ENCODE data around the gene RASA3. TPM values are rescaled to one million over a fixed set of nuclear protein-coding genes. Genes with fewer than 3 reads are reported as not detected.
"Not testable (repeated sequence)": the region's sequence is repeated elsewhere in the genome, so short reads cannot be mapped to it uniquely, and the experiment has no call there.

RASA3 gene
- total and polyA plus RNA-seq, 9 of the 15 experiments (the other 6 are each of a cell fraction or from before 2014, with no cell fraction given), result 0.72 to 25.3 (median 14.4) TPM

GRCh38 chr13:114099191-114099590 is 33.2 kb downstream of the RASA3 start (continued):
- peak; percentile 51; the same call in 1 of the 2 replicates for TF ChIP-seq MGA (IDR thresholded peaks at IDR 0.05)
- TF ChIP-seq ZEB2 (IDR thresholded peaks at IDR 0.05), result no peak
- TF ChIP-seq ZNF778 (CRISPR knock-in tag; IDR thresholded peaks at IDR 0.05), result no peak
- no peak for TF ChIP-seq STAT5B (CRISPR knock-in tag; IDR thresholded peaks at IDR 0.05)
- TF ChIP-seq L3MBTL2 (IDR thresholded peaks at IDR 0.05), result peak; percentile 27; the same call in 1 of the 2 replicates

GRCh38 chr13:114098689-114099056 is 33.8 kb downstream of the RASA3 start:
- in situ Hi-C loops (cut with MboI); intact Hi-C loops (cut with micrococcal nuclease); H3K9me3 ChIP-seq (replicated peaks; ENCODE audit: control insufficient read depth, insufficient read depth, low read depth, low read length); CTCF ChIA-PET (ENCODE audit: low intra/inter-chr PET ratio); FAIRE-seq; H2AFZ ChIP-seq (ENCODE audit: low read depth, low read length); H3K4me3 ChIP-seq; H3K27me3 ChIP-seq (ENCODE audit: control insufficient read depth in 2 of 2, insufficient read depth in 2 of 2, low read length in 2 of 2); H3K27ac ChIP-seq (ENCODE audit: extremely low read depth, low read depth, low read length); POLR2A ChIA-PET; H3K9me1 ChIP-seq (ENCODE audit: control insufficient read depth, insufficient read depth, low read length); H3K36me3 ChIP-seq (ENCODE audit: control insufficient read depth, insufficient read depth, low read length); BruUV-seq (replicated peaks); H4K20me1 ChIP-seq (replicated peaks; ENCODE audit: control insufficient read depth, insufficient read depth, low read length); DNase-seq (ENCODE audit: extremely low read depth in 1 of 4, low spot score in 3 of 4); ATAC-seq; H3K4me2 ChIP-seq (ENCODE audit: insufficient read depth, low read length): not testable (repeated sequence)
- H3K4me1 ChIP-seq (replicated peaks in 1 of 2; ENCODE audit: control insufficient read depth in 2 of 2, insufficient read depth in 2 of 2, low read length in 2 of 2), result peaks cover 0 to 38% of the 10 kb centered on the region in 2 experiments; a peak in 2 of 5 replicates
- H3K79me2 ChIP-seq (ENCODE audit: control insufficient read depth, insufficient read depth, low read length), result peaks cover 40% of the 10 kb centered on the region
- H3K9ac ChIP-seq (ENCODE audit: insufficient read depth in 1 of 2, low read depth in 2 of 2, low read length in 2 of 2), result peak overlapping the region in 1 of 2 experiments; percentile 64; a peak in 1 of 4 replicates
- 80% methylated on average over 1 of the region's 14 CpGs for WGBS (ENCODE audit: insufficient coverage, low coverage, missing lambda C conversion rate)

Measured in K562 (cell line).